Stimulated activated CD4-positive, alpha-beta T cell treated with anti-CD3 and anti-CD28 coated beads, Interleukin-15, amount 100 ng/mL, for 48 hours (primary cell): ENCODE measurements around the gene PROK2.

Experiments used
- DNase-seq, 2 donors: peaks; one replicate each; pipeline ENCODE4 v3.0.0-alpha.2; 2020; ENCODE audit warnings: low read depth in 2 of 2

PROK2 gene

GRCh38 chr3:71734881-71735280, 50.1 kb downstream of the PROK2 start:
- no peak for DNase-seq

- no peak for DNase-seq
Measured at GRCh38 chr3:71733319-71733718, 51.6 kb downstream of the PROK2 start.

- no peak for DNase-seq
Measured at GRCh38 chr3:71732637-71733036, 52.3 kb downstream of the PROK2 start.

GRCh38 chr3:71728632-71729342, 56.2 kb downstream of the PROK2 start:
- DNase-seq, result no peak

GRCh38 chr3:71726146-71726545, 58.8 kb downstream of the PROK2 start:
- DNase-seq, result no peak

- peak in 1 of 2 donors; percentile 9 for DNase-seq
Measured at GRCh38 chr3:71725271-71725991, 59.5 kb downstream of the PROK2 start, which contains the start of gene EIF4E3. Gene EIF4E3 (minus strand): TSS chr3:71725402. CDS start chr3:71725367, 35 bp downstream.

- peak in 1 of 2 donors; percentile 15 for DNase-seq
Measured at GRCh38 chr3:71724584-71725270, 60.2 kb downstream of the PROK2 start.

DNA sequence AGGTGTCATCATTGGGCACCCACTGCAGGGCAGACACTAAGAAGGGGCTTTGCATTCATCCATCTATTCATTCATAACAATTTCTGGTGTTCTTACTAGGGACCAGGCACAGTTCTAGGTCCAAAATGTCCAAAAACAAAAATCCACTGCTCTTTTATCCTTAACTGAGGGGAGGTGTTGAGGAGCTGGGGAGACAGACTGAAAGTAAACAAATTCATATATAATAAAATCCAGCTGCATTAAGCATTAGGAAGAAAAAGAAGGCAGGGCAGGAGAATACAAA, 60.8 kb downstream of the PROK2 start:
- DNase-seq, result no peak

- peak; percentile 18 to 41 for DNase-seq
Measured at GRCh38 chr3:71723452-71724170, 61.3 kb downstream of the PROK2 start.

GRCh38 chr3:71722693-71723092, 62.3 kb downstream of the PROK2 start:
- DNase-seq, result no peak
